Suprapubic skin (tissue), 4 donors: Measurements from ENCODE around the gene OR10P1.

Source experiments
- CTCF ChIP-seq, 2 donors: fragments of 200-600 bp in 1 of 2; fragments of 450-650 bp in 1 of 2; sonication (generic) in 1 of 2; IDR thresholded peaks; one replicate each; pipeline ENCODE4 v1.5.1; 2016 to 2019; ENCODE audit warnings: antibody characterized with exemption in 2 of 2, mild to moderate bottlenecking in 1 of 2, moderate library complexity in 1 of 2
- POLR2A ChIP-seq, 2 donors: fragments of 450-650 bp; IDR thresholded peaks; one replicate each; pipeline ENCODE4 v1.6.1; 2017; ENCODE audit warnings: antibody characterized with exemption in 2 of 2, mild to moderate bottlenecking in 2 of 2, moderate library complexity in 2 of 2
- POLR2AphosphoS5 ChIP-seq, 3 donors: sonication (generic); formaldehyde crosslinking; IDR thresholded peaks; one replicate each; pipeline ENCODE4 v1.6.1; 2017; ENCODE audit warnings: antibody characterized with exemption in 3 of 3

- TF ChIP-seq CTCF (IDR thresholded peaks at IDR 0.05): no peak
- no peak for TF ChIP-seq POLR2AphosphoS5 (IDR thresholded peaks at IDR 0.05)
- TF ChIP-seq POLR2A (IDR thresholded peaks at IDR 0.05): no peak
Observed at GRCh38 chr12:55671746-55672145, 35.1 kb downstream of the OR10P1 start.
